LNCaP clone FGC (cell line): ENCODE results near the gene ITCH.

Experiments used
- DNase-seq: peaks from one replicate; pipeline ENCODE4 v3.0.0-alpha.2; 2011; ENCODE audit warnings: low read depth
- H3K4me3 ChIP-seq: 2 replicates; pipeline ENCODE4 v1.5.1; 2011; ENCODE audit warnings: mild to moderate bottlenecking, low read depth, low read length, control low read depth
- TF ChIP-seq, protein P1 (sequence below): IDR thresholded peaks from 2 replicates; pipeline ENCODE4 v1.5.1; 2012; ENCODE audit warnings: mild to moderate bottlenecking; ENCODE audit not compliant: control insufficient read depth, insufficient read depth; ENCODE audit errors: extremely low read depth

Gene ITCH

DNA sequence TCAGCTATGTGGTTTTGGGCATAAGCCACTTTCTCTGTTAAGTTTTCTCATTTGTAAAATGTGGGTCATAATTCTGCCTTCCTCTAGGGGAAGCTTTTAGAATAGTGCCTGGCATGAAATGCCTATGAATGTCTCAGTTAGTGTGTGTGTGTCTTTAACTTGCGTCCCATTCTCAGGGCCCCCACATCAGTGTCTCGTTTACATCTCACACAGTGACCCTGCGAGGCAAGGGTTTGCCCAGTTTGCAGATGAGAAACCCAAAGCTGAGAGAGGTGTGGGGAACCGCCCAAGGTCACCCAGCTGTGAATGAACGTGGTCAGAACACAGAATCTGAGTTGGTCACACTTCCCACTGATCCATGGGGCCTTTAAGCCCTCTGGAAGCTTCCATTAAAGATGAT lies 167.3 kb downstream of the ITCH start:
- TF ChIP-seq, protein P1, sequence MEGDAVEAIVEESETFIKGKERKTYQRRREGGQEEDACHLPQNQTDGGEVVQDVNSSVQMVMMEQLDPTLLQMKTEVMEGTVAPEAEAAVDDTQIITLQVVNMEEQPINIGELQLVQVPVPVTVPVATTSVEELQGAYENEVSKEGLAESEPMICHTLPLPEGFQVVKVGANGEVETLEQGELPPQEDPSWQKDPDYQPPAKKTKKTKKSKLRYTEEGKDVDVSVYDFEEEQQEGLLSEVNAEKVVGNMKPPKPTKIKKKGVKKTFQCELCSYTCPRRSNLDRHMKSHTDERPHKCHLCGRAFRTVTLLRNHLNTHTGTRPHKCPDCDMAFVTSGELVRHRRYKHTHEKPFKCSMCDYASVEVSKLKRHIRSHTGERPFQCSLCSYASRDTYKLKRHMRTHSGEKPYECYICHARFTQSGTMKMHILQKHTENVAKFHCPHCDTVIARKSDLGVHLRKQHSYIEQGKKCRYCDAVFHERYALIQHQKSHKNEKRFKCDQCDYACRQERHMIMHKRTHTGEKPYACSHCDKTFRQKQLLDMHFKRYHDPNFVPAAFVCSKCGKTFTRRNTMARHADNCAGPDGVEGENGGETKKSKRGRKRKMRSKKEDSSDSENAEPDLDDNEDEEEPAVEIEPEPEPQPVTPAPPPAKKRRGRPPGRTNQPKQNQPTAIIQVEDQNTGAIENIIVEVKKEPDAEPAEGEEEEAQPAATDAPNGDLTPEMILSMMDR: no peak
- DNase-seq: no peak
- H3K4me3 ChIP-seq: no peak overlapping the region

- no peak overlapping the region for H3K4me3 ChIP-seq
- DNase-seq: no peak
- TF ChIP-seq, protein P1: no peak
Measured at GRCh38 chr20:34531608-34532265, 168.7 kb downstream of the ITCH start.

DNA sequence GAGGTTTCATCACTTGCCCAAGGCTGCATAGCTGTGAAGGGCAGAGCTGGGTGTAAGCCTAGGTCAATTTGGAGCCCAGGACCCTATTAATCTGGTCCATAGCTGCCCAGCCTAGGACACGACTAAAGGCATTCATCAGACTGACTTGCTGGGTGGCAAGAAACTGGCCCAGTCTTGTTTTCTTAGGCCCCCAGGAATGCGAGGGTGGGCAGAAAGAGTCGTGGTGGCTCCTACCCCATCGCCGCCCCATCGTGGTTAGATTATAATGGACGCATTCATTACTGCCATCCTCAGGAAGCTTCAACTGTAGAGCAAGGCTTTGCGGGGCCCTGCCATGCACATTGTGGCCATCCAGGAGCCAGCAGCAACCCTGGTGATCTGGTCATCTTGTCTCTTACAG lies 169.2 kb downstream of the ITCH start:
- TF ChIP-seq, protein P1: no peak
- no peak for DNase-seq
- H3K4me3 ChIP-seq: no peak overlapping the region

GRCh38 chr20:34532756-34533155 lies 169.7 kb downstream of the ITCH start:
- no peak overlapping the region for H3K4me3 ChIP-seq
- DNase-seq: no peak
- TF ChIP-seq, protein P1: no peak

DNA sequence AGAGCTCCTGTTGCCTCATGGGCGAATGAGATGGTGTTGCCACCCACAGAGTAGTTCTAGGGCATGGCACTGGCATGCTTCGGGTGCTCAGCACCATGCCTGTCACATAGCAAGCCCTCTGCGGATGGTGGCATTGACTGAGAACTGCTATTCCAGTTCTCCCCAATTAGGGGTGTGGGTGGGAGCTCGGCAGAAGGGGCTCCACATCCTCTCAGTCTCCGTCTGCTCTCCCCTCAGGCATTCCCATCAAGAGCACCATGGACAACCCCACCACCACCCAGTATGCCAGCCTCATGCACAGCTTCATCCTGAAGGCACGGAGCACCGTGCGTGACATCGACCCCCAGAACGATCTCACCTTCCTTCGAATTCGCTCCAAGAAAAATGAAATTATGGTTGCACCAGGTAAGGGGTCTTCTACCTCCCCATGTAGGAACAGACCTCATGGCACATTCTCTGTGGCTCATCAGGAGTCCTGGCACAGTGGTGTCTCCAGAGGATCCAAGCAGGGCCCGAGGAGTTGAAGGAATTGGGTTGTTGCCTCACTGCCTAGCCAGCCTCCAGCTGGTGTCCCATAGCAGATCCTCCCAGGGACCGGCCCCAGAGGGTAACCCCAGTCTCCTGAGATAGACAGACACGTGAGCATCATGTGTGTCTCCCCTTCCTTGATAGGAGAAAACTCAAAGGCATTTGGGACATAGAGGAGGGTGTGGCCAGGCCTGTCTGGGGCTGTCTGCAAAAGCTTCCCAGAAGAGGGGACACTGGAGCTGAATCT lies 171.5 kb downstream of the ITCH start:
- DNase-seq: no peak
- no peak overlapping the region for H3K4me3 ChIP-seq
- TF ChIP-seq, protein P1: no peak

DNA sequence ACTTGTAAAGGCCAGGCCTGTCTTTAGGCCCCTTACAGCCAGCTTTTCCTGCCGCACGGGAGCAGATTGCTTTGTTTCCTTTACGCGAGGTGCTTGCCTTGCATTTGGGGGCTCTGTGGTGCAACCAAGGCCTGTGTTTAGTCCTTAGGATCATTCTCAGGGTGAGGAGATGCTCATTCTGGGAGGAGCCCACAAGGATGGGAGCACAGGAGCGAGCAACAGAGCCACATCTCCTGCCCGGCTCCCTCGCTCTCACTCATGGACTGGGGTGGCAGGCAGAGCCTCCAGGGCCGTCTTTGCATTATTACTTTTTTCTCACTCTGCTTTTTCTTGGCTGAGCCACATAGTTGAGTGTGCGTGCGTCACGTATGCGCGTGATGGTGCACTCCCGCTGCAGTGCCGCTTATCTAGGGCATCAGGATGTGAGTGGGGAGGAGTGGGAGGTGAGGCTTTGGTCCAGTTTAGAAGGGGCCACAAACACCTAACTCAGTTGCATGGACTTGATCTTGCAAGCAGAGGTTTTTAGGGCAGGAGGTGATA lies 172.3 kb downstream of the ITCH start:
- no peak for DNase-seq
- TF ChIP-seq, protein P1: no peak
- no peak overlapping the region for H3K4me3 ChIP-seq
